ENCODE results near the gene TPTE2. TPM values are rescaled to one million over a fixed set of nuclear protein-coding genes. Genes with fewer than 3 reads are reported as not detected.
"Not testable (repeated sequence)": the region's sequence is repeated elsewhere in the genome, so short reads cannot be mapped to it uniquely, and the experiment has no call there.

Gene TPTE2
- total and polyA plus RNA-seq, 4 donors = not detected

DNA sequence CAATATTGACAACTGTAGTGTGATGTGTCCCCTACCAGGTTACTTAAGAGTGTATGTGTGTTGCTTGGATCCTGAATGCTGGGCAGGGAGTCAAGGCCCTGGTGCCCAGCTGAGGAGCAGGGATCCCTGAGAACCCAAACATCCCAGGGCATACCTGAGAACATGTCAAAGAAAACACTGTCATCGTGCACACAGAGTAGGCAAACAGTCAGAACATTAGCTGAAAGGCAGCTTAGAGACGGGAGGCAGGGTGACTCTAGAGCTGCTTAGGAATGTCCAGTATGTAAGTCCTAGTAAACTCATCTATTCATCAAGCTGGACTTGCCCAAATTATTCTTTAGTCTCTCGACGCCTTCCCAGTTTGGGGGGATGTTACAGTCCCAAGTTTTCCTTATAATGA, 4.0 kb downstream of the TPTE2 start:
- not testable (repeated sequence) for H3K9ac ChIP-seq (ENCODE audit: low read depth in 1 of 2, low read length in 2 of 2); H3K27ac ChIP-seq (ENCODE audit: low read depth in 1 of 2, low read length in 2 of 2); H3K27me3 ChIP-seq (ENCODE audit: control insufficient read depth in 4 of 4, insufficient read depth in 4 of 4, low read length in 3 of 4); H3K4me3 ChIP-seq (ENCODE audit: low read depth in 1 of 3, low read length in 3 of 3); DNase-seq (ENCODE audit: low spot score); H3K4me1 ChIP-seq (ENCODE audit: control insufficient read depth in 4 of 4, insufficient read depth in 4 of 4, low read length in 3 of 4); H3K9me3 ChIP-seq (ENCODE audit: control insufficient read depth in 4 of 4, low read length in 3 of 4); H3K36me3 ChIP-seq (ENCODE audit: control insufficient read depth in 4 of 4, insufficient read depth in 3 of 4, low read depth in 1 of 4, low read length in 3 of 4)
- 71% methylated on average over 3 of the region's 4 CpGs for WGBS

DNA sequence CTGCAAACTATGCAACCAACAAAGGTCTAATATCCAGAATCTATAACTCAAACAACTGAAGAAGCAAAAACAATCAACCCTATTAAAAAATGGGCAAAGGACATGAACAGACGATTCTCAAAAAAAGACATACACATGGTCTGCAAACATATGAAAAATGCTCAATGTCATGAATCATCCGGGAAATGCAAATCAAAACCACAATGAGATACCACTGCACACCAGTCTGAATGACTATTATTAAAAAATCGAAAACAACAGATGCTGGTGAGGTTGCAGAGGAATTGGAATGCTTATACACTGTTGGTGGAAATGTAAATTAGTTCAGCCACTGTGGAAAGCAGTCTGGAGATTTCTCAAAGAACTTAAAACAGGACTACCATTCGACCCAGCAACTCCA, 12.1 kb downstream of the TPTE2 start:
- H3K27ac ChIP-seq (ENCODE audit: low read depth in 1 of 2, low read length in 2 of 2); H3K27me3 ChIP-seq (ENCODE audit: control insufficient read depth in 4 of 4, insufficient read depth in 4 of 4, low read length in 3 of 4); H3K9me3 ChIP-seq (ENCODE audit: control insufficient read depth in 4 of 4, low read length in 3 of 4); H3K4me3 ChIP-seq (ENCODE audit: low read depth in 1 of 3, low read length in 3 of 3); H3K9ac ChIP-seq (ENCODE audit: low read depth in 1 of 2, low read length in 2 of 2); DNase-seq (ENCODE audit: low spot score); H3K36me3 ChIP-seq (ENCODE audit: control insufficient read depth in 4 of 4, insufficient read depth in 3 of 4, low read depth in 1 of 4, low read length in 3 of 4); H3K4me1 ChIP-seq (ENCODE audit: control insufficient read depth in 4 of 4, insufficient read depth in 4 of 4, low read length in 3 of 4): not testable (repeated sequence)
- WGBS = 56% methylated on average over 4 of the region's 4 CpGs

- not testable (repeated sequence) for H3K9ac ChIP-seq (ENCODE audit: low read depth in 1 of 2, low read length in 2 of 2); DNase-seq (ENCODE audit: low spot score); H3K4me3 ChIP-seq (ENCODE audit: low read depth in 1 of 3, low read length in 3 of 3); H3K27me3 ChIP-seq (ENCODE audit: control insufficient read depth in 4 of 4, insufficient read depth in 4 of 4, low read length in 3 of 4); H3K4me1 ChIP-seq (ENCODE audit: control insufficient read depth in 4 of 4, insufficient read depth in 4 of 4, low read length in 3 of 4); H3K9me3 ChIP-seq (ENCODE audit: control insufficient read depth in 4 of 4, low read length in 3 of 4); H3K27ac ChIP-seq (ENCODE audit: low read depth in 1 of 2, low read length in 2 of 2); H3K36me3 ChIP-seq (ENCODE audit: control insufficient read depth in 4 of 4, insufficient read depth in 3 of 4, low read depth in 1 of 4, low read length in 3 of 4)
Observed at GRCh38 chr13:19525634-19526033, 35.7 kb downstream of the TPTE2 start.

DNA sequence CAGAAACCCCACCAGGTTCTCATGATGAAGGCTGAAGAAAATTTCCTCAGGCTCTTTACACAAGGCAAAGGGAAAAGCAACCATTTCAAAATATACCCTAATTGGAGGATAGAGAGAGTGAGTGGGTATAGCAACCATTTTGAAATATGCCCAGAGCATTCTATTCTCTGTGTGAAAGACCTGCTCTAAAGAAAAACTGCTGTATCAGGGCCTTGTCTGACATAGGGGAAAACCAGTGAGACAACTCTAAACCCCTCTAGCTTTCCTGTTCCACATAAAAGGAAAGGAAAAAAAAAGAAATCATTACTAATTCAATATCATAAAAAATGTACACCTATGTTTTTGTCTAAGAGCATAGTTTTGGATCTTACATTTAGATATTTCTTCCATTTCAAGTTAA, 42.3 kb downstream of the TPTE2 start:
- TF ChIP-seq NR2F2 (IDR thresholded peaks at IDR 0.05) = no peak
- TF ChIP-seq HNF4G (IDR thresholded peaks at IDR 0.05) = no peak
- no peak for TF ChIP-seq SP1 (IDR thresholded peaks at IDR 0.05)
- no peak for TF ChIP-seq FOXA2 (IDR thresholded peaks at IDR 0.05)
- TF ChIP-seq FOXA1 (IDR thresholded peaks at IDR 0.05) = no peak
- TF ChIP-seq RAD21 (IDR thresholded peaks at IDR 0.05) = no peak
- no peak for TF ChIP-seq REST (IDR thresholded peaks at IDR 0.05)
- TF ChIP-seq, protein P1, sequence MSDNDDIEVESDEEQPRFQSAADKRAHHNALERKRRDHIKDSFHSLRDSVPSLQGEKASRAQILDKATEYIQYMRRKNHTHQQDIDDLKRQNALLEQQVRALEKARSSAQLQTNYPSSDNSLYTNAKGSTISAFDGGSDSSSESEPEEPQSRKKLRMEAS (IDR thresholded peaks at IDR 0.05) = no peak
- no peak for TF ChIP-seq ATF3 (IDR thresholded peaks at IDR 0.05)
- no peak for TF ChIP-seq CTCF (IDR thresholded peaks at IDR 0.05; ENCODE audit: low read depth, low read length, missing input control)
- TF ChIP-seq TAF1 (conservative IDR thresholded peaks at IDR 0.05) = no peak
- TF ChIP-seq, protein P2, sequence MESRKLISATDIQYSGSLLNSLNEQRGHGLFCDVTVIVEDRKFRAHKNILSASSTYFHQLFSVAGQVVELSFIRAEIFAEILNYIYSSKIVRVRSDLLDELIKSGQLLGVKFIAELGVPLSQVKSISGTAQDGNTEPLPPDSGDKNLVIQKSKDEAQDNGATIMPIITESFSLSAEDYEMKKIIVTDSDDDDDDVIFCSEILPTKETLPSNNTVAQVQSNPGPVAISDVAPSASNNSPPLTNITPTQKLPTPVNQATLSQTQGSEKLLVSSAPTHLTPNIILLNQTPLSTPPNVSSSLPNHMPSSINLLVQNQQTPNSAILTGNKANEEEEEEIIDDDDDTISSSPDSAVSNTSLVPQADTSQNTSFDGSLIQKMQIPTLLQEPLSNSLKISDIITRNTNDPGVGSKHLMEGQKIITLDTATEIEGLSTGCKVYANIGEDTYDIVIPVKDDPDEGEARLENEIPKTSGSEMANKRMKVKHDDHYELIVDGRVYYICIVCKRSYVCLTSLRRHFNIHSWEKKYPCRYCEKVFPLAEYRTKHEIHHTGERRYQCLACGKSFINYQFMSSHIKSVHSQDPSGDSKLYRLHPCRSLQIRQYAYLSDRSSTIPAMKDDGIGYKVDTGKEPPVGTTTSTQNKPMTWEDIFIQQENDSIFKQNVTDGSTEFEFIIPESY (IDR thresholded peaks at IDR 0.05) = no peak
- no peak for TF ChIP-seq JUND (IDR thresholded peaks at IDR 0.05)
- TF ChIP-seq YY1 (IDR thresholded peaks at IDR 0.05) = no peak
- no peak for TF ChIP-seq HNF4A (conservative IDR thresholded peaks at IDR 0.05)
- no peak for TF ChIP-seq RXRA (IDR thresholded peaks at IDR 0.05)
- no peak for TF ChIP-seq EGR1 (IDR thresholded peaks at IDR 0.05; ENCODE audit: low read depth in 2 of 2)
- no peak for TF ChIP-seq GABPA (IDR thresholded peaks at IDR 0.05 in 1 of 2, conservative IDR thresholded peaks at IDR 0.05 in 1 of 2)
- no peak overlapping the region for H3K27ac ChIP-seq (ENCODE audit: low read depth in 1 of 2, low read length in 2 of 2)
- H3K4me1 ChIP-seq (ENCODE audit: control insufficient read depth in 4 of 4, insufficient read depth in 4 of 4, low read length in 3 of 4) = no peaks in the 10 kb centered on the region
- H3K9me3 ChIP-seq (ENCODE audit: control insufficient read depth in 4 of 4, low read length in 3 of 4) = no peaks in the 10 kb centered on the region
- H3K9ac ChIP-seq (ENCODE audit: low read depth in 1 of 2, low read length in 2 of 2) = no peak overlapping the region
- DNase-seq (ENCODE audit: low spot score) = no peak
- H3K36me3 ChIP-seq (ENCODE audit: control insufficient read depth in 4 of 4, insufficient read depth in 3 of 4, low read depth in 1 of 4, low read length in 3 of 4) = no peaks in the 10 kb centered on the region
- H3K4me3 ChIP-seq (ENCODE audit: low read depth in 1 of 3, low read length in 3 of 3) = no peak overlapping the region
- peaks cover 0 to 4% (median 1%) of the 10 kb centered on the region in 4 donors for H3K27me3 ChIP-seq (ENCODE audit: control insufficient read depth in 4 of 4, insufficient read depth in 4 of 4, low read length in 3 of 4)

Data from liver (tissue), 9 donors.